ENCODE measurements around the gene ATP8A1. TPM values are rescaled to one million over a fixed set of nuclear protein-coding genes. Genes with fewer than 3 reads are reported as not detected.

ATP8A1 gene
- total RNA-seq, 2 donors from 2014 or later = 15.2 to 24.7 TPM

DNA sequence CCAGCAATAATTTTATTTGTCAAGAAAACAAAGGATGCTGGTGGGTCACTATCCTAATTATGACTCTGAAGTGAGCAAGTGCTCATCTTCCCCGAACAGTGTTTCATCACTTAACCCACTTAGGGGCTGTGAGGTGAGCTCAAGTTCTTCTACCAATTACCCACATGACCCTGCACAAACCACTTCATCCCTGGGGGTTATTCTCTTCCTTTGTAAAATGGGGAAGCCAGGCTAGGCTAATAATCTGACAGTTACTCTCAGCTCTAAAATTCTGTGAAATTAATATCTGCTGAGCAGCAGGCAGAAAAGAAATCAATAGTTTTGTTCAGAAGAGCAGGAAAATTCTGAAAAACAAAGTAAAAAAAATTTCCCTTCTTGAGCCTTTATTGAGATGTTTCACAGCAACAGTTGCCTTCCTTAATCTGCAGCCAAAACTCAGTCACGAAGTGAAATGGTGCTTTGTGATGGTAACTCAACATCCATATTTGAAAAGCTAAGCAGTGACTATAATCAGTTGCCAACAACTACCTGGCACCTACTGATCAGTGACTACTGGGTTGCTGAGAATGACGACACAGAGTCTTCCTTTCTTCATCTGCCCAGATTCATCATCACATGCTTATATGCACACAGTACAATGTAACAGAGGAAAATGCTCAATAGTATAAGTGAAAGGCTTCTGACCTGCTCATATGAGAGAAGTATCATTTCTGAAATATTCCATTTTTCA, 24.1 kb downstream of the ATP8A1 start:
- ATAC-seq (ENCODE audit: insufficient number of reproducible peaks, low FRiP score, low read depth) (no peak), DNase-seq (ENCODE audit: low spot score) (no peak)
- no peaks in the 10 kb centered on the region for H3K27me3 ChIP-seq (replicated peaks; ENCODE audit: insufficient read depth)
- H3K4me3 ChIP-seq = no peak overlapping the region
- no peaks in the 10 kb centered on the region for H3K36me3 ChIP-seq
- H3K9me3 ChIP-seq = no peaks in the 10 kb centered on the region
- no peak overlapping the region for H3K27ac ChIP-seq
- TF ChIP-seq, protein P1, sequence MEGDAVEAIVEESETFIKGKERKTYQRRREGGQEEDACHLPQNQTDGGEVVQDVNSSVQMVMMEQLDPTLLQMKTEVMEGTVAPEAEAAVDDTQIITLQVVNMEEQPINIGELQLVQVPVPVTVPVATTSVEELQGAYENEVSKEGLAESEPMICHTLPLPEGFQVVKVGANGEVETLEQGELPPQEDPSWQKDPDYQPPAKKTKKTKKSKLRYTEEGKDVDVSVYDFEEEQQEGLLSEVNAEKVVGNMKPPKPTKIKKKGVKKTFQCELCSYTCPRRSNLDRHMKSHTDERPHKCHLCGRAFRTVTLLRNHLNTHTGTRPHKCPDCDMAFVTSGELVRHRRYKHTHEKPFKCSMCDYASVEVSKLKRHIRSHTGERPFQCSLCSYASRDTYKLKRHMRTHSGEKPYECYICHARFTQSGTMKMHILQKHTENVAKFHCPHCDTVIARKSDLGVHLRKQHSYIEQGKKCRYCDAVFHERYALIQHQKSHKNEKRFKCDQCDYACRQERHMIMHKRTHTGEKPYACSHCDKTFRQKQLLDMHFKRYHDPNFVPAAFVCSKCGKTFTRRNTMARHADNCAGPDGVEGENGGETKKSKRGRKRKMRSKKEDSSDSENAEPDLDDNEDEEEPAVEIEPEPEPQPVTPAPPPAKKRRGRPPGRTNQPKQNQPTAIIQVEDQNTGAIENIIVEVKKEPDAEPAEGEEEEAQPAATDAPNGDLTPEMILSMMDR (IDR thresholded peaks at IDR 0.05) = no peak
- peaks cover 5 to 6% of the 10 kb centered on the region in 2 donors for H3K4me1 ChIP-seq (ENCODE audit: control insufficient read depth in 1 of 2, low read depth in 2 of 2)

GRCh38 chr4:42630908-42631307, 26.0 kb downstream of the ATP8A1 start:
- Histone ChIP-seq H3K27me3 (replicated peaks; ENCODE audit: insufficient read depth) (no peaks in the 10 kb centered on the region), H3K4me3 (no peak overlapping the region), H3K36me3 (no peaks in the 10 kb centered on the region), H3K27ac (no peak overlapping the region), H3K4me1 (ENCODE audit: control insufficient read depth in 1 of 2, low read depth in 2 of 2) (peaks cover 6 to 9% of the 10 kb centered on the region in 2 donors), H3K9me3 (no peaks in the 10 kb centered on the region)
- TF ChIP-seq, protein P1 (IDR thresholded peaks at IDR 0.05) = no peak
- DNase-seq (ENCODE audit: low spot score) (no peak), ATAC-seq (ENCODE audit: insufficient number of reproducible peaks, low FRiP score, low read depth) (no peak)

- TF ChIP-seq, protein P1 (IDR thresholded peaks at IDR 0.05) = no peak
- ATAC-seq (ENCODE audit: insufficient number of reproducible peaks, low FRiP score, low read depth) = no peak
- no peak for DNase-seq (ENCODE audit: low spot score)
- no peak overlapping the region for H3K27ac ChIP-seq
- H3K36me3 ChIP-seq = no peaks in the 10 kb centered on the region
- peaks cover 6 to 9% of the 10 kb centered on the region in 2 donors for H3K4me1 ChIP-seq (ENCODE audit: control insufficient read depth in 1 of 2, low read depth in 2 of 2)
- no peak overlapping the region for H3K4me3 ChIP-seq
- H3K27me3 ChIP-seq (replicated peaks; ENCODE audit: insufficient read depth) = no peaks in the 10 kb centered on the region
- no peaks in the 10 kb centered on the region for H3K9me3 ChIP-seq
These were observed 28.2 kb downstream of the ATP8A1 start for GRCh38 chr4:42628740-42629139.

DNA sequence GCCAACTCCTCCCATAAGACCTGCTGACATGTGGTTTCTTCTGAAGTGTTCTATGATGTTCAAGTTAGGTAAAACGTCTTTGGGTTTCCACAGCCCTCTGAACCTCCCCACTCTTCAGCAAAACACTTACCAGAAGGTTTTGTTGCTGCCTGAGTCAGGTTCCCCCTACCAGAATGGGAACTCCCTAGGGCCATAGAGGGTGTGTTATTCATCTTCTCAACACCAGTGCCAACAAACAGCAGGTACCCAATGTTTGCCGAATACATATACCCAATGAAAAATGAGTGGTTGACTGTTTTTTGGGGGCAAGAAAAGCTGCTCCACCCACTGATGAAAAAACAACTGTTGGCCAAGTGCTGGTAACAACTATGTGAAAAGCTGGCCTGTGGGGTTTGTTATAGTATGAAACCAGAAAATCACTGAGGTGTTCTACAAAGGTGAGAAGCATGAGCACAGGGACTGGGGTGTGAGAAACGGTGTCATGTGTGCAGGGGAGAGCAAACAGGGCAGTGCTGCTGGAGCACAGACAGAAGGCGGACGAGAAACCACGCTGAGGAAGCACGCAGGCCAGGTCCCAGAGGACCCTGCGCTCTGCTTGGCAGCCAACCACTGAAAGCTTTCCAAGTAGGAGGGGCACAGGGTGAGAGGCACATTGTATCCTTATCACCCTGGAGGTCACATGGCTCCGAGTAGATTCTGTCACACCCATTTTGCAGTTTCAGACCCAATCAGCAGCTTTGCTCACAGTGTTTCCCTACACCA, 28.8 kb downstream of the ATP8A1 start:
- Histone ChIP-seq H3K4me3 (no peak overlapping the region), H3K27ac (no peak overlapping the region), H3K4me1 (ENCODE audit: control insufficient read depth in 1 of 2, low read depth in 2 of 2) (peaks cover 6 to 9% of the 10 kb centered on the region in 2 donors), H3K36me3 (no peaks in the 10 kb centered on the region), H3K27me3 (replicated peaks; ENCODE audit: insufficient read depth) (no peaks in the 10 kb centered on the region), H3K9me3 (no peaks in the 10 kb centered on the region)
- ATAC-seq (ENCODE audit: insufficient number of reproducible peaks, low FRiP score, low read depth) (peak; percentile 18), DNase-seq (ENCODE audit: low spot score) (no peak)
- TF ChIP-seq, protein P1 (IDR thresholded peaks at IDR 0.05) = no peak

- TF ChIP-seq, protein P1 (IDR thresholded peaks at IDR 0.05) = no peak
- ATAC-seq (ENCODE audit: insufficient number of reproducible peaks, low FRiP score, low read depth) = no peak
- H3K4me1 ChIP-seq (ENCODE audit: control insufficient read depth in 1 of 2, low read depth in 2 of 2) = peaks cover 6 to 9% of the 10 kb centered on the region in 2 donors
These were observed 30.2 kb downstream of the ATP8A1 start for GRCh38 chr4:42626629-42627146.

More at GRCh38 chr4:42626629-42627146, 30.2 kb downstream of the ATP8A1 start:
- DNase-seq (ENCODE audit: low spot score) = no peak
- no peaks in the 10 kb centered on the region for H3K36me3 ChIP-seq
- H3K4me3 ChIP-seq = no peak overlapping the region
- no peak overlapping the region for H3K27ac ChIP-seq
- no peaks in the 10 kb centered on the region for H3K9me3 ChIP-seq
- H3K27me3 ChIP-seq (replicated peaks; ENCODE audit: insufficient read depth) = no peaks in the 10 kb centered on the region

Data from thoracic aorta (tissue), 2 donors.